HepG2 (cell line): Measurements from ENCODE around the gene ABCC3. TPM values are rescaled to one million over a fixed set of nuclear protein-coding genes. Genes with fewer than 3 reads are reported as not detected.

Experiments
- GLI4 ChIP-seq: sonication (generic); formaldehyde crosslinking; IDR thresholded peaks from 2 replicates; pipeline ENCODE4 v1.5.1; 2020; ENCODE audit warnings: missing genetic modification reagents, mild to moderate bottlenecking, moderate library complexity, borderline replicate concordance
- HNRNPH1 ChIP-seq: fragments of 200-400 bp; formaldehyde crosslinking; optimal IDR thresholded peaks from 2 replicates; pipeline ENCODE3; 2017; ENCODE audit warnings: mild to moderate bottlenecking, low read depth, low read length
- JARID2 ChIP-seq: sonication (generic); formaldehyde crosslinking; IDR thresholded peaks from 2 replicates; pipeline ENCODE4 v1.8.1; 2023; ENCODE audit warnings: missing genetic modification reagents, inconsistent platforms; ENCODE audit not compliant: insufficient replicate concordance
- JUND ChIP-seq: sonication (generic); formaldehyde crosslinking; IDR thresholded peaks from 2 replicates; pipeline ENCODE4 v1.8.0; 2022; ENCODE audit warnings: mild to moderate bottlenecking, missing genetic modification reagents
- MAFG ChIP-seq: sonication (generic); formaldehyde crosslinking; IDR thresholded peaks from 2 replicates; pipeline ENCODE4 v1.5.1; 2020; ENCODE audit warnings: mild to moderate bottlenecking, missing genetic modification reagents
- NFKB2 ChIP-seq: sonication (generic); formaldehyde crosslinking; IDR thresholded peaks from 2 replicates; pipeline ENCODE4 v1.4.0; 2020; ENCODE audit warnings: missing genetic modification reagents, borderline replicate concordance
- SAP130 ChIP-seq: IDR thresholded peaks from 2 replicates; pipeline ENCODE4 v1.6.1; 2016; ENCODE audit warnings: low read depth
- TAF1 ChIP-seq: sonication (generic); formaldehyde crosslinking; IDR thresholded peaks from 2 replicates; pipeline ENCODE4 v1.4.0; 2020; ENCODE audit warnings: missing genetic modification reagents
- THRA ChIP-seq: sonication (generic); formaldehyde crosslinking; IDR thresholded peaks from 2 replicates; pipeline ENCODE4 v1.4.0; 2020; ENCODE audit warnings: missing genetic modification reagents, borderline replicate concordance
- ZBTB42 ChIP-seq: sonication (generic); formaldehyde crosslinking; IDR thresholded peaks from 2 replicates; pipeline ENCODE4 v1.5.0; 2020; ENCODE audit warnings: mild to moderate bottlenecking, missing genetic modification reagents
- ZFP90 ChIP-seq: sonication (generic); formaldehyde crosslinking; IDR thresholded peaks from 2 replicates; pipeline ENCODE4 v1.8.0; 2022; ENCODE audit warnings: missing genetic modification reagents, mild to moderate bottlenecking, inconsistent platforms, borderline replicate concordance
- ZFY ChIP-seq: sonication (generic); formaldehyde crosslinking; IDR thresholded peaks from 2 replicates; pipeline ENCODE4 v1.4.0; 2020; ENCODE audit warnings: missing genetic modification reagents
- ZNF652 ChIP-seq: IDR thresholded peaks from 2 replicates; pipeline ENCODE4 v1.6.1; 2016; ENCODE audit warnings: low read depth, borderline replicate concordance
- ZNF746 ChIP-seq: sonication (generic); formaldehyde crosslinking; IDR thresholded peaks from 2 replicates; pipeline ENCODE4 v1.8.0; 2022; ENCODE audit warnings: mild to moderate bottlenecking, missing genetic modification reagents
- ZNF782 ChIP-seq: sonication (generic); formaldehyde crosslinking; IDR thresholded peaks from 2 replicates; pipeline ENCODE4 v1.4.0; 2020; ENCODE audit warnings: missing genetic modification reagents, mild to moderate bottlenecking, borderline replicate concordance
- polyA plus RNA-seq, 8 experiments: library from polyadenylated mRNA; depleted of rRNA in 3 of 8; stranded (reverse) in 7 of 8; unstranded in 1 of 8; fragments of >200 nt; fragmentation: Illumina TruSeq in 4 of 8; extraction: Trizol in 4 of 8; gene quantifications; 2 replicates each; pipeline versions ENCODE4 v1.2.1 to v1.2.3, GENCODE V29; 2011 to 2016; ENCODE audit warnings: low read depth in 4 of 8, missing spikeins in 1 of 8, mixed read lengths in 1 of 8; ENCODE audit not compliant: insufficient read depth in 1 of 8
- total RNA-seq, 5 experiments: library from RNA; depleted of rRNA; stranded (reverse); fragments of >200 nt; fragmentation: Illumina TruSeq; extraction: Trizol; gene quantifications; 2 replicates each; pipeline ENCODE4 v1.2.3, GENCODE V29; 2016; ENCODE audit warnings: low read depth in 1 of 5
- TF ChIP-seq, protein P1 (sequence below): sonication (generic); formaldehyde crosslinking; IDR thresholded peaks from 2 replicates; pipeline ENCODE4 v1.5.0; 2020; ENCODE audit warnings: mild to moderate bottlenecking, missing genetic modification reagents, borderline replicate concordance
- TF ChIP-seq, protein P2 (sequence below): sonication (generic); formaldehyde crosslinking; IDR thresholded peaks from 2 replicates; pipeline ENCODE4 v1.5.1; 2020; ENCODE audit warnings: mild to moderate bottlenecking, missing genetic modification reagents
- TF ChIP-seq, protein P3 (sequence below): sonication (generic); formaldehyde crosslinking; IDR thresholded peaks from 2 replicates; pipeline ENCODE4 v1.4.0; 2020; ENCODE audit warnings: mild to moderate bottlenecking, missing genetic modification reagents, borderline replicate concordance

Gene ABCC3
- total and polyA plus RNA-seq, 2 of the 13 experiments (the other 11 are each of a cell fraction or from before 2014, with no cell fraction given) = 25.2 to 50.7 TPM

DNA sequence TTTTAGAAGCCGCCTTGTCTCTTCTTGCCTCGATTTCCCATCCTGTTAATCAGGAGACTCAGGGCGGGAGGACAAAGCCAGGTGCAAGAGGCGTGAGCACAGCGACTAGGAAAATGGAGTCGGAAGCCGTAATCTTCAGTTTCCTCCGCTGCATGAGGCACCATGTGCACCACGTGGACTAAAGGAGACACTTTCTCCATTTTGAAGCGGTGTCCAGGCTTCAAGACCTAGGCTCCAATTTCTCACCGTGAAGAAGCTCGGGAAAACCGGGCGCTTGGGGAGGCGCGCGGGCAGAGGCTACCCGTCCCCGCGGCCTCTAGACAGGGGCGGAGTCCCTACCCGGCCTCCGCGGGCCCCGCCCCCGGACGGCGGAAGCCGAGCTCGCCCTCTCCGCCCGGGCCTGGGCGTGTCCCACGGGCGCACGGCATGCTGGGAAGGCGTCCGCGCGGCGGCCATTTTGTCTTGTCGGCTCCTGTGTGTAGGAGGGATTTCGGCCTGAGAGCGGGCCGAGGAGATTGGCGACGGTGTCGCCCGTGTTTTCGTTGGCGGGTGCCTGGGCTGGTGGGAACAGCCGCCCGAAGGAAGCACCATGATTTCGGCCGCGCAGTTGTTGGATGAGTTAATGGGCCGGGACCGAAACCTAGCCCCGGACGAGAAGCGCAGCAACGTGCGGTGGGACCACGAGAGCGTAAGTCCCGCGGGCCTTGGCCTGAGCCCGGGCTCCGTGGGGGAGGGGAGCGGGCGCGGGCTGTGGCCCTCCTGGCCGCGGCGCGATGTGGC lies 84.7 kb downstream of the ABCC3 start, which contains the start of gene LUC7L3 (continued):
- TF ChIP-seq, protein P1, sequence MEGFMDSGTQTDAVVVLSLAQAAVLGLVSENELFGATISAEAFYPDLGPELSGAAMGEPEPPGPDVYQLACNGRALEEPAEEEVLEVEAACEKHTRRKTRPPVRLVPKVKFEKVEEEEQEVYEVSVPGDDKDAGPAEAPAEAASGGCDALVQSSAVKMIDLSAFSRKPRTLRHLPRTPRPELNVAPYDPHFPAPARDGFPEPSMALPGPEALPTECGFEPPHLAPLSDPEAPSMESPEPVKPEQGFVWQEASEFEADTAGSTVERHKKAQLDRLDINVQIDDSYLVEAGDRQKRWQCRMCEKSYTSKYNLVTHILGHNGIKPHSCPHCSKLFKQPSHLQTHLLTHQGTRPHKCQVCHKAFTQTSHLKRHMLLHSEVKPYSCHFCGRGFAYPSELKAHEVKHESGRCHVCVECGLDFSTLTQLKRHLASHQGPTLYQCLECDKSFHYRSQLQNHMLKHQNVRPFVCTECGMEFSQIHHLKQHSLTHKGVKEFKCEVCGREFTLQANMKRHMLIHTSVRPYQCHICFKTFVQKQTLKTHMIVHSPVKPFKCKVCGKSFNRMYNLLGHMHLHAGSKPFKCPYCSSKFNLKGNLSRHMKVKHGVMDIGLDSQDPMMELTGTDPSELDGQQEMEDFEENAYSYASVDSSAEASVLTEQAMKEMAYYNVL (CRISPR knock-in tag) = no peak
- TF ChIP-seq THRA (CRISPR knock-in tag) = peak; percentile 86
- TF ChIP-seq, protein P2, sequence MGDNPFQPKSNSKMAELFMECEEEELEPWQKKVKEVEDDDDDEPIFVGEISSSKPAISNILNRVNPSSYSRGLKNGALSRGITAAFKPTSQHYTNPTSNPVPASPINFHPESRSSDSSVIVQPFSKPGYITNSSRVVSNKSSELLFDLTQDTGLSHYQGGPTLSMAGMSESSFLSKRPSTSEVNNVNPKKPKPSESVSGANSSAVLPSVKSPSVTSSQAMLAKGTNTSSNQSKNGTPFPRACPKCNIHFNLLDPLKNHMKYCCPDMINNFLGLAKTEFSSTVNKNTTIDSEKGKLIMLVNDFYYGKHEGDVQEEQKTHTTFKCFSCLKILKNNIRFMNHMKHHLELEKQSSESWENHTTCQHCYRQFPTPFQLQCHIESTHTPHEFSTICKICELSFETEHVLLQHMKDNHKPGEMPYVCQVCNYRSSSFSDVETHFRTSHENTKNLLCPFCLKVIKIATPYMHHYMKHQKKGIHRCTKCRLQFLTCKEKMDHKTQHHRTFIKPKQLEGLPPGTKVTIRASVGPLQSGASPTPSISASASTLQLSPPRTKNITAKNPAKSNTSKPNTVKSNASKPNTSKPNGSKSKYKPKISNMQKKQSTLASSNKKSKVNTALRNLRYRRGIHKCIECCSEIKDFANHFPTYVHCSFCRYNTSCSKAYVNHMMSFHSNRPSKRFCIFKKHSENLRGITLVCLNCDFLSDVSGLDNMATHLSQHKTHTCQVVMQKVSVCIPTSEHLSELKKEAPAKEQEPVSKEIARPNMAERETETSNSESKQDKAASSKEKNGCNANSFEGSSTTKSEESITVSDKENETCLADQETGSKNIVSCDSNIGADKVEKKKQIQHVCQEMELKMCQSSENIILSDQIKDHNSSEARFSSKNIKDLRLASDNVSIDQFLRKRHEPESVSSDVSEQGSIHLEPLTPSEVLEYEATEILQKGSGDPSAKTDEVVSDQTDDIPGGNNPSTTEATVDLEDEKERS (CRISPR knock-in tag) = 0 out of 2 replicates have a peak, but pooled peaks have one; percentile 33
- peak; percentile 97 for TF ChIP-seq SAP130
- TF ChIP-seq, protein P3, sequence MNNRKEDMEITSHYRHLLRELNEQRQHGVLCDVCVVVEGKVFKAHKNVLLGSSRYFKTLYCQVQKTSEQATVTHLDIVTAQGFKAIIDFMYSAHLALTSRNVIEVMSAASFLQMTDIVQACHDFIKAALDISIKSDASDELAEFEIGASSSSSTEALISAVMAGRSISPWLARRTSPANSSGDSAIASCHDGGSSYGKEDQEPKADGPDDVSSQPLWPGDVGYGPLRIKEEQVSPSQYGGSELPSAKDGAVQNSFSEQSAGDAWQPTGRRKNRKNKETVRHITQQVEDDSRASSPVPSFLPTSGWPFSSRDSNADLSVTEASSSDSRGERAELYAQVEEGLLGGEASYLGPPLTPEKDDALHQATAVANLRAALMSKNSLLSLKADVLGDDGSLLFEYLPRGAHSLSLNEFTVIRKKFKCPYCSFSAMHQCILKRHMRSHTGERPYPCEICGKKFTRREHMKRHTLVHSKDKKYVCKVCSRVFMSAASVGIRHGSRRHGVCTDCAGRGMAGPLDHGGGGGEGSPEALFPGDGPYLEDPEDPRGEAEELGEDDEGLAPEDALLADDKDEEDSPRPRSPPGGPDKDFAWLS (CRISPR knock-in tag) = no peak
- TF ChIP-seq ZNF746 (CRISPR knock-in tag) = no peak
- TF ChIP-seq ZBTB42 (CRISPR knock-in tag) = peak; percentile 90; the same call in 1 of the 2 replicates
- peak; percentile 97 for TF ChIP-seq NFKB2 (CRISPR knock-in tag)
- TF ChIP-seq MAFG (CRISPR knock-in tag) = no peak
- peak; percentile 36; the same call in 1 of the 2 replicates for TF ChIP-seq JUND (CRISPR knock-in tag)
- TF ChIP-seq ZNF782 (CRISPR knock-in tag) = peak; percentile 92; the same call in 1 of the 2 replicates
- TF ChIP-seq ZFP90 (CRISPR knock-in tag) = peak; percentile 62; the same call in 1 of the 2 replicates
- peak; percentile 98 for TF ChIP-seq TAF1 (CRISPR knock-in tag)
- peak; percentile 99; the same call in 1 of the 2 replicates for TF ChIP-seq GLI4
- peak; percentile 10 for TF ChIP-seq JARID2 (CRISPR knock-in tag)
- TF ChIP-seq ZFY (CRISPR knock-in tag) = peak; percentile 98
- no peak for TF ChIP-seq ZNF652 (CRISPR knock-in tag)
- TF ChIP-seq HNRNPH1 = no peak
